GM10266 (cell line): Measurements from ENCODE around the gene PLXNA4.

Experiments
- DNase-seq: peaks from one replicate; pipeline ENCODE4 v3.0.0; 2012; ENCODE audit errors: extremely low spot score
- CTCF ChIP-seq: IDR thresholded peaks from 2 replicates; pipeline ENCODE4 v1.5.1; 2012; ENCODE audit warnings: mild to moderate bottlenecking, low read depth; ENCODE audit not compliant: control insufficient read depth, insufficient read depth; ENCODE audit errors: missing control alignments

PLXNA4 gene

GRCh38 chr7:132486274-132486610 lies 90.0 kb downstream of the PLXNA4 start:
- TF ChIP-seq CTCF = no peak
- DNase-seq = no peak

GRCh38 chr7:132485600-132486273 lies 90.5 kb downstream of the PLXNA4 start:
- no peak for TF ChIP-seq CTCF
- DNase-seq = no peak

GRCh38 chr7:132485136-132485535 lies 91.1 kb downstream of the PLXNA4 start:
- no peak for DNase-seq
- TF ChIP-seq CTCF = no peak

GRCh38 chr7:132482866-132483265 lies 93.4 kb downstream of the PLXNA4 start:
- DNase-seq = no peak
- TF ChIP-seq CTCF = no peak

GRCh38 chr7:132480534-132480933 lies 95.7 kb downstream of the PLXNA4 start:
- DNase-seq = no peak
- no peak for TF ChIP-seq CTCF

- no peak for TF ChIP-seq CTCF
- no peak for DNase-seq
These were observed 99.7 kb downstream of the PLXNA4 start for GRCh38 chr7:132476541-132476940.

- no peak for DNase-seq
- TF ChIP-seq CTCF = no peak
These were observed 100.6 kb downstream of the PLXNA4 start for GRCh38 chr7:132475669-132476116.
